HepG2 (cell line): Measurements from ENCODE around the gene TNS1. TPM values are rescaled to one million over a fixed set of nuclear protein-coding genes. Genes with fewer than 3 reads are reported as not detected.

Source experiments
- ATAC-seq: fragments of 200-7000 bp; cut with Tn5 transposase; 3 replicates; pipeline ENCODE4 v1.9.1; 2020; ENCODE audit warnings: mild to moderate bottlenecking, moderate library complexity
- BruUV-seq: library from RNA; stranded (reverse); fragments of 400-500 nt; replicated peaks from 2 replicates; lab custom pipeline; 2021; lab: Mats Ljungman, UMichigan
- CTCF ChIA-PET: fragments of 300-600 bp; formaldehyde crosslinking; extraction: SDS; loops from one replicate; lab custom pipeline; 2021; ENCODE audit warnings: low total read pairs, inconsistent platforms, low intra/inter-chr PET ratio; lab: Yijun Ruan, JAX
- POLR2A ChIA-PET: fragments of 350-600 bp; sonication (Branson Sonifier 250); formaldehyde crosslinking; loops from one replicate; lab custom pipeline; 2020; ENCODE audit warnings: antibody characterized with exemption, inconsistent platforms; lab: Yijun Ruan, JAX
- DNase-seq: peaks from one replicate; pipeline ENCODE4 v3.0.0-alpha.2; 2015; ENCODE audit warnings: low spot score
- FAIRE-seq: peaks from 3 replicates; lab custom pipeline; 2011; peaks lifted over from hg19 to GRCh38; lab: Jason Lieb, UNC
- H2AFZ ChIP-seq: one replicate; pipeline ENCODE4 v1.6.1; 2011; ENCODE audit warnings: low read length, inconsistent platforms
- H3K27ac ChIP-seq: fragments of 300-600 bp; 3 replicates; pipeline ENCODE4 v1.8.0; 2011; ENCODE audit warnings: mixed run types, mild to moderate bottlenecking, mixed read lengths, low read length, inconsistent platforms; ENCODE audit not compliant: insufficient read depth; ENCODE audit errors: extremely low read length
- H3K27me3 ChIP-seq, 2 experiments: fragments of 200-600 bp in 1 of 2; 2 replicates in 1 of 2; 3 replicates in 1 of 2; pipeline versions ENCODE4 v1.6.0 to v1.8.0; 2011; ENCODE audit warnings: low read length in 2 of 2, mild to moderate bottlenecking in 2 of 2, moderate library complexity in 2 of 2, inconsistent platforms in 1 of 2; ENCODE audit not compliant: insufficient read depth in 2 of 2, control insufficient read depth in 1 of 2
- H3K36me3 ChIP-seq, 2 experiments: fragments of 200-600 bp in 1 of 2; replicated peaks in 1 of 2; 2 replicates in 1 of 2; 3 replicates in 1 of 2; pipeline versions ENCODE4 v1.5.1 to v1.8.0; 2011; ENCODE audit warnings: low read length in 2 of 2, inconsistent platforms in 1 of 2; ENCODE audit not compliant: insufficient read depth in 2 of 2, control insufficient read depth in 1 of 2
- H3K4me1 ChIP-seq: 2 replicates; pipeline ENCODE4 v1.5.1; 2012; ENCODE audit warnings: low read length, inconsistent platforms; ENCODE audit not compliant: insufficient read depth
- H3K4me2 ChIP-seq: 2 replicates; pipeline ENCODE4 v1.6.0; 2011; ENCODE audit warnings: low read depth, low read length, inconsistent platforms
- H3K4me3 ChIP-seq, 3 experiments: fragments of 200-600 bp in 1 of 3; sonication (generic), shearing (Covaris generic) in 1 of 3; replicated peaks in 1 of 3; 2 replicates each; pipeline ENCODE4 v1.5.1; 2011 to 2016; ENCODE audit warnings: low read length in 3 of 3, inconsistent platforms in 2 of 3, low read depth in 2 of 3, mild to moderate bottlenecking in 2 of 3, control low read depth in 1 of 3, mixed read lengths in 1 of 3; ENCODE audit not compliant: insufficient read depth in 1 of 3
- H3K79me2 ChIP-seq: one replicate; pipeline ENCODE4 v1.6.1; 2011; ENCODE audit warnings: low read length, inconsistent platforms; ENCODE audit not compliant: insufficient read depth
- H3K9ac ChIP-seq: 2 replicates; pipeline ENCODE4 v1.6.0; 2011; ENCODE audit warnings: mild to moderate bottlenecking, low read depth, low read length, inconsistent platforms; ENCODE audit not compliant: insufficient read depth
- H3K9me3 ChIP-seq: 2 replicates; pipeline ENCODE4 v1.5.1; 2012; ENCODE audit warnings: mild to moderate bottlenecking, low read length
- H4K20me1 ChIP-seq: 2 replicates; pipeline ENCODE4 v1.6.0; 2011; ENCODE audit warnings: inconsistent platforms, mild to moderate bottlenecking, low read length, moderate library complexity; ENCODE audit not compliant: insufficient read depth
- BCL6 ChIP-seq: IDR thresholded peaks from 2 replicates; pipeline ENCODE4 v1.6.1; 2016; ENCODE audit warnings: missing genetic modification reagents, missing compliant biosample characterization
- CEBPB ChIP-seq: IDR thresholded peaks from 2 replicates; pipeline ENCODE4 v1.6.1; 2011; ENCODE audit warnings: low read depth, low read length, improper control_type of control experiment, borderline replicate concordance
- CENPX ChIP-seq: sonication (generic); formaldehyde crosslinking; IDR thresholded peaks from 2 replicates; pipeline ENCODE4 v1.9.0; 2021; ENCODE audit warnings: mild to moderate bottlenecking, missing genetic modification reagents, moderate library complexity
- ELK4 ChIP-seq: sonication (generic); formaldehyde crosslinking; IDR thresholded peaks from 2 replicates; pipeline ENCODE4 v1.9.0; 2021; ENCODE audit warnings: missing genetic modification reagents, borderline replicate concordance
- EP300 ChIP-seq, 3 experiments: sonication (generic) in 1 of 3; formaldehyde crosslinking in 1 of 3; IDR thresholded peaks; 2 replicates each; pipeline versions ENCODE4 v1.5.1 to v1.6.1; 2011 to 2020; ENCODE audit warnings: low read depth in 2 of 3, low read length in 2 of 3, borderline replicate concordance in 1 of 3, improper control_type of control experiment in 1 of 3, mild to moderate bottlenecking in 1 of 3, missing genetic modification reagents in 1 of 3, moderate library complexity in 1 of 3
- HIVEP1 ChIP-seq: sonication (generic); formaldehyde crosslinking; IDR thresholded peaks from 2 replicates; pipeline ENCODE4 v1.4.0; 2020; ENCODE audit warnings: mild to moderate bottlenecking, missing genetic modification reagents
- NONO ChIP-seq, 2 experiments: fragments of 450-650 bp in 1 of 2; sonication (generic) in 1 of 2; formaldehyde crosslinking in 1 of 2; IDR thresholded peaks in 1 of 2; conservative IDR thresholded peaks in 1 of 2; 2 replicates each; pipeline versions ENCODE4 v1.6.1 to v1.8.0; 2017 to 2022; ENCODE audit warnings: mild to moderate bottlenecking in 1 of 2, missing genetic modification reagents in 1 of 2, moderate library complexity in 1 of 2
- ZNF251 ChIP-seq: sonication (generic); formaldehyde crosslinking; IDR thresholded peaks from 2 replicates; pipeline ENCODE4 v1.9.0; 2021; ENCODE audit warnings: mild to moderate bottlenecking, missing genetic modification reagents
- ZNF296 ChIP-seq: sonication (generic); formaldehyde crosslinking; conservative IDR thresholded peaks from 2 replicates; pipeline ENCODE4 v1.5.0; 2020; ENCODE audit warnings: mild to moderate bottlenecking, missing genetic modification reagents
- ZNF343 ChIP-seq: sonication (generic); formaldehyde crosslinking; IDR thresholded peaks from 2 replicates; pipeline ENCODE4 v1.4.0; 2020; ENCODE audit warnings: mild to moderate bottlenecking, missing genetic modification reagents
- ZNF354B ChIP-seq: sonication (generic); formaldehyde crosslinking; IDR thresholded peaks from 2 replicates; pipeline ENCODE4 v1.8.0; 2022; ENCODE audit warnings: mild to moderate bottlenecking, missing genetic modification reagents
- ZNF570 ChIP-seq: sonication (generic); formaldehyde crosslinking; IDR thresholded peaks from 2 replicates; pipeline ENCODE4 v1.4.0; 2020; ENCODE audit warnings: mild to moderate bottlenecking, missing genetic modification reagents, borderline replicate concordance
- ZNF572 ChIP-seq: sonication (generic); formaldehyde crosslinking; IDR thresholded peaks from 2 replicates; pipeline ENCODE4 v1.5.1; 2020; ENCODE audit warnings: mild to moderate bottlenecking, missing genetic modification reagents
- ZNF781 ChIP-seq: sonication (generic); formaldehyde crosslinking; IDR thresholded peaks from 2 replicates; pipeline ENCODE4 v1.5.1; 2020; ENCODE audit warnings: borderline replicate concordance, mild to moderate bottlenecking, missing genetic modification reagents; ENCODE audit errors: not compliant biosample characterization
- ZZZ3 ChIP-seq: sonication (generic); formaldehyde crosslinking; IDR thresholded peaks from 2 replicates; pipeline ENCODE4 v1.4.0; 2020; ENCODE audit warnings: missing genetic modification reagents, mild to moderate bottlenecking, borderline replicate concordance
- WGBS: methylation state at CpG from one replicate; pipeline ENCODE4 v1.1.6; 2017; ENCODE audit warnings: low lambda C conversion rate; 5-methylcytosine and 5-hydroxymethylcytosine counted together
- in situ Hi-C: cut with HindIII; loops from 2 replicates; pipeline ENCODE4 v1.10.0; 2017; ENCODE audit warnings: low pct_unique_long_range_greater_than_20kb; ENCODE audit not compliant: extremely low pct_ligation_motif_present
- intact Hi-C: fragments of 100-400 bp; cut with micrococcal nuclease; formaldehyde crosslinking; loops from one replicate; pipeline ENCODE4 v1.10.0; 2022; ENCODE audit not compliant: unreplicated experiment
- polyA plus RNA-seq, 8 experiments: library from polyadenylated mRNA; depleted of rRNA in 3 of 8; stranded (reverse) in 7 of 8; unstranded in 1 of 8; fragments of >200 nt; fragmentation: Illumina TruSeq in 4 of 8; extraction: Trizol in 4 of 8; gene quantifications; 2 replicates each; pipeline versions ENCODE4 v1.2.1 to v1.2.3, GENCODE V29; 2011 to 2016; ENCODE audit warnings: low read depth in 4 of 8, missing spikeins in 1 of 8, mixed read lengths in 1 of 8; ENCODE audit not compliant: insufficient read depth in 1 of 8
- total RNA-seq, 5 experiments: library from RNA; depleted of rRNA; stranded (reverse); fragments of >200 nt; fragmentation: Illumina TruSeq; extraction: Trizol; gene quantifications; 2 replicates each; pipeline ENCODE4 v1.2.3, GENCODE V29; 2016; ENCODE audit warnings: low read depth in 1 of 5
- TF ChIP-seq, protein P1 (sequence below): sonication (generic); formaldehyde crosslinking; IDR thresholded peaks from 2 replicates; pipeline ENCODE4 v1.5.0; 2020; ENCODE audit warnings: missing genetic modification reagents
- TF ChIP-seq, protein P2 (sequence below): sonication (generic); formaldehyde crosslinking; IDR thresholded peaks from 2 replicates; pipeline ENCODE4 v1.8.1; 2023; ENCODE audit warnings: mild to moderate bottlenecking, inconsistent platforms, moderate library complexity, missing genetic modification reagents, borderline replicate concordance
- TF ChIP-seq, protein P3 (sequence below): fragments of 450-650 bp; IDR thresholded peaks from 2 replicates; pipeline ENCODE4 v1.6.1; 2017

Gene TNS1
- total and polyA plus RNA-seq, 2 of the 13 experiments (the other 11 are each of a cell fraction or from before 2014, with no cell fraction given), result 1.9 to 118 TPM

DNA sequence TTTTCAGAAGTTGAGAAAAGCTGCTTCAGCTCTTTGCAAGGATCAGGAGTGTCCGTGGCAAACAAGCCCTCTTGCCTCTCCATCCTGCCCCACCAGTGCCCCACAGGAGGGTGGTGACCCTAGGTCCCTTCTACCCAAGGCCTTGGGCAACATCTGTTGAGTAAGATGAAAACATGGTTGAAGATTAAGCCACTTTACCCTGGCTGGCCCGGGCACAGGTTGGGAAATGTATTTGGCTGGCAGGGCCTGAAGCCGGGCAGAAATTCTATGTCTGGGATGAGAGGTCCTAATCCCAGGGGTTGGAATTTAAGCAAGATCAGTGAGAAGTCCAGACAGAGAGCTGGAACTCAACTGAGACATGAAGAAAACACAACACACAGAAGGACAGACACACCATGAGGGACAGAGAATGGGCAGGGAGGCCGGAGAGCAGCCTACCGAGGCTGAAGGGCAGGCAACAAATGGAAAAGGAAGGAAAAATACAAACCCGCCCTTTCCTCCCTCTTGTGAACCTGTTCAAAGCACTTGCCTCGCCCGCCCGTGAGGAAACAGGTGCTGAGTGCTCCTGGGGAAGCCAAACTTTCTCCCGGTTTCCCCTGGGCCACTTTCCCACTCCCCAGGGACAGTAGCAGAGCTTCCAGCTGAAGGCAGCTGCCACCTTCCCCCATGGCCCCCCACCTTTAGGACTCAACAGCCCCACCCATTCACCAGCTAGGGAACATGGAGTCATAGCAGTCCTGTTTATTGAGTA, 86.1 kb downstream of the TNS1 start:
- ChIA-PET POLR2A (interaction anchor here (1.0 kb wide), 1 partner anchor 14 kb away, joined by 4 read pairs; no protein-coding TSS in a partner anchor), CTCF (no interaction called here)
- Histone ChIP-seq H3K27me3 (no peaks in the 10 kb centered on the region), H3K27ac (no peak overlapping the region), H3K4me2 (no peak overlapping the region), H3K9ac (no peak overlapping the region), H4K20me1 (no peaks in the 10 kb centered on the region; the same call in 1 of the 2 replicates), H3K4me1 (peaks cover 83% of the 10 kb centered on the region), H3K36me3 (peaks cover 7 to 10% of the 10 kb centered on the region in 2 experiments; a peak in 2 of 5 replicates), H3K79me2 (no peaks in the 10 kb centered on the region), H3K4me3 (no peak overlapping the region), H3K9me3 (no peaks in the 10 kb centered on the region), H2AFZ (no peak overlapping the region)
- in situ Hi-C loops, result no loop called here
- WGBS, result 72% methylated on average over 10 of the region's 10 CpGs
- FAIRE-seq (no peak), ATAC-seq (no peak), DNase-seq (no peak)
- intact Hi-C loops, result no loop called here
- no TSS peak for BruUV-seq
- TF ChIP-seq ZNF343 (CRISPR knock-in tag) (no peak), HIVEP1 (CRISPR knock-in tag) (no peak), ZNF296 (CRISPR knock-in tag) (no peak), ELK4 (no peak), ZNF251 (CRISPR knock-in tag) (no peak), ZNF781 (no peak), ZZZ3 (CRISPR knock-in tag) (no peak), EP300 (IDR thresholded peaks at IDR 0.05; ENCODE audit: low read depth in 2 of 2, low read length in 2 of 2) (no peak), EP300 (CRISPR knock-in tag; IDR thresholded peaks at IDR 0.05; ENCODE audit: borderline replicate concordance) (no peak), CEBPB (peak; percentile 53; the same call in 1 of the 2 replicates), ZNF570 (no peak), CENPX (CRISPR knock-in tag) (no peak), NONO (IDR thresholded peaks at IDR 0.05) (no peak), NONO (CRISPR knock-in tag; conservative IDR thresholded peaks at IDR 0.05) (no peak), ZNF572 (CRISPR knock-in tag) (0 out of 2 replicates have a peak, but pooled peaks have one; percentile 39), BCL6 (no peak), ZNF354B (no peak)
- TF ChIP-seq, protein P1, sequence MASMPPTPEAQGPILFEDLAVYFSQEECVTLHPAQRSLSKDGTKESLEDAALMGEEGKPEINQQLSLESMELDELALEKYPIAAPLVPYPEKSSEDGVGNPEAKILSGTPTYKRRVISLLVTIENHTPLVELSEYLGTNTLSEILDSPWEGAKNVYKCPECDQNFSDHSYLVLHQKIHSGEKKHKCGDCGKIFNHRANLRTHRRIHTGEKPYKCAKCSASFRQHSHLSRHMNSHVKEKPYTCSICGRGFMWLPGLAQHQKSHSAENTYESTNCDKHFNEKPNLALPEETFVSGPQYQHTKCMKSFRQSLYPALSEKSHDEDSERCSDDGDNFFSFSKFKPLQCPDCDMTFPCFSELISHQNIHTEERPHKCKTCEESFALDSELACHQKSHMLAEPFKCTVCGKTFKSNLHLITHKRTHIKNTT (CRISPR knock-in tag), result no peak
- TF ChIP-seq, protein P2, sequence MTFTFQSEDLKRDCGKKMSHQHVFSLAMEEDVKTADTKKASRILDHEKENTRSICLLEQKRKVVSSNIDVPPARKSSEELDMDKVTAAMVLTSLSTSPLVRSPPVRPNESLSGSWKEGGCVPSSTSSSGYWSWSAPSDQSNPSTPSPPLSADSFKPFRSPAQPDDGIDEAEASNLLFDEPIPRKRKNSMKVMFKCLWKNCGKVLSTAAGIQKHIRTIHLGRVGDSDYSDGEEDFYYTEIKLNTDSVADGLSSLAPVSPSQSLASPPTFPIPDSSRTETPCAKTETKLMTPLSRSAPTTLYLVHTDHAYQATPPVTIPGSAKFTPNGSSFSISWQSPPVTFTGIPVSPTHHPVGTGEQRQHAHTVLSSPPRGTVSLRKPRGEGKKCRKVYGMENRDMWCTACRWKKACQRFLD (CRISPR knock-in tag), result no peak
- TF ChIP-seq, protein P3, sequence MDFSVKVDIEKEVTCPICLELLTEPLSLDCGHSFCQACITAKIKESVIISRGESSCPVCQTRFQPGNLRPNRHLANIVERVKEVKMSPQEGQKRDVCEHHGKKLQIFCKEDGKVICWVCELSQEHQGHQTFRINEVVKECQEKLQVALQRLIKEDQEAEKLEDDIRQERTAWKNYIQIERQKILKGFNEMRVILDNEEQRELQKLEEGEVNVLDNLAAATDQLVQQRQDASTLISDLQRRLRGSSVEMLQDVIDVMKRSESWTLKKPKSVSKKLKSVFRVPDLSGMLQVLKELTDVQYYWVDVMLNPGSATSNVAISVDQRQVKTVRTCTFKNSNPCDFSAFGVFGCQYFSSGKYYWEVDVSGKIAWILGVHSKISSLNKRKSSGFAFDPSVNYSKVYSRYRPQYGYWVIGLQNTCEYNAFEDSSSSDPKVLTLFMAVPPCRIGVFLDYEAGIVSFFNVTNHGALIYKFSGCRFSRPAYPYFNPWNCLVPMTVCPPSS, result no peak
